GM18508 (cell line): ENCODE measurements around the gene KAZN.

ENCODE experiments used
- ATAC-seq: cut with Tn5 transposase; IDR thresholded peaks from one replicate; pipeline ENCODE4 v1.9.1; 2021; ENCODE audit warnings: moderate number of reproducible peaks; ENCODE audit not compliant: insufficient read depth, unreplicated experiment

KAZN gene

GRCh38 chr1:14810595-14811361, 212.3 kb downstream of the KAZN start:
- no peak for ATAC-seq

- ATAC-seq, result no peak
Observed at GRCh38 chr1:14811573-14811972, 213.1 kb downstream of the KAZN start.

GRCh38 chr1:14812189-14812588, 213.7 kb downstream of the KAZN start:
- ATAC-seq, result no peak

- no peak for ATAC-seq
Observed at GRCh38 chr1:14815175-14815877, 216.8 kb downstream of the KAZN start.

GRCh38 chr1:14817223-14818170, 219.0 kb downstream of the KAZN start:
- ATAC-seq, result no peak

- ATAC-seq, result no peak
Observed at GRCh38 chr1:14820295-14821085, 222.0 kb downstream of the KAZN start.

- no peak for ATAC-seq
Observed at GRCh38 chr1:14822493-14822892, 224.0 kb downstream of the KAZN start.

GRCh38 chr1:14822996-14823395, 224.5 kb downstream of the KAZN start:
- ATAC-seq, result no peak

- no peak for ATAC-seq
Observed at GRCh38 chr1:14824314-14824915, 225.9 kb downstream of the KAZN start.

- no peak for ATAC-seq
Observed at GRCh38 chr1:14825396-14825795, 226.9 kb downstream of the KAZN start.

- no peak for ATAC-seq
Observed at GRCh38 chr1:14826172-14826636, 227.7 kb downstream of the KAZN start.

GRCh38 chr1:14826731-14827326, 228.3 kb downstream of the KAZN start:
- no peak for ATAC-seq

GRCh38 chr1:14827870-14828269, 229.4 kb downstream of the KAZN start:
- no peak for ATAC-seq

GRCh38 chr1:14828665-14829064, 230.2 kb downstream of the KAZN start:
- no peak for ATAC-seq

GRCh38 chr1:14835725-14836124, 237.2 kb downstream of the KAZN start:
- ATAC-seq, result no peak

GRCh38 chr1:14836426-14837140, 238.1 kb downstream of the KAZN start:
- ATAC-seq, result no peak

- no peak for ATAC-seq
Observed at GRCh38 chr1:14840374-14840773, 241.9 kb downstream of the KAZN start.

- no peak for ATAC-seq
Observed at GRCh38 chr1:14841456-14841855, 243.0 kb downstream of the KAZN start.
